Measurements from ENCODE around the gene HPD.
"Not testable (repeated sequence)": the region's sequence is repeated elsewhere in the genome, so short reads cannot be mapped to it uniquely, and the experiment has no call there.

Gene HPD

GRCh38 chr12:121861636-121862254 lies 3.1 kb upstream of the HPD start:
- TF ChIP-seq CTCF (IDR thresholded peaks at IDR 0.05; ENCODE audit: low read depth, low read length, poor library complexity, severe bottlenecking): no peak
- no peak for TF ChIP-seq EZH2phosphoT487 (IDR thresholded peaks at IDR 0.05; ENCODE audit: borderline replicate concordance, low read length)
- H3K27ac ChIP-seq (ENCODE audit: low read depth, low read length): no peak overlapping the region

GRCh38 chr12:121860699-121861098 lies 2.0 kb upstream of the HPD start:
- H3K79me2 ChIP-seq (ENCODE audit: control insufficient read depth, low read length); H3F3A ChIP-seq (ENCODE audit: control insufficient read depth, insufficient read depth); H3K27me3 ChIP-seq (ENCODE audit: control insufficient read depth, low read length); H3K27ac ChIP-seq (ENCODE audit: low read depth, low read length); H4K20me1 ChIP-seq (ENCODE audit: control insufficient read depth, insufficient read depth, low read depth, low read length); H3K9me3 ChIP-seq (ENCODE audit: control insufficient read depth, insufficient read depth, low read length); H3K36me3 ChIP-seq (ENCODE audit: control insufficient read depth, low read length); H3K4me2 ChIP-seq (ENCODE audit: low read length); H3K4me3 ChIP-seq (ENCODE audit: low read length); H3K9me2 ChIP-seq (replicated peaks; ENCODE audit: control insufficient read depth, low read length): not testable (repeated sequence)
- H3K4me1 ChIP-seq (ENCODE audit: control insufficient read depth, low read length): peaks cover 14% of the 10 kb centered on the region

More at GRCh38 chr12:121861636-121862254, 3.1 kb upstream of the HPD start:
- Histone ChIP-seq H3K79me2 (ENCODE audit: control insufficient read depth, low read length) (no peaks in the 10 kb centered on the region), H3K4me2 (ENCODE audit: low read length) (no peak overlapping the region), H3K27me3 (ENCODE audit: control insufficient read depth, low read length) (peaks cover 4% of the 10 kb centered on the region; the same call in 1 of the 2 replicates), H3K9me2 (replicated peaks; ENCODE audit: control insufficient read depth, low read length) (no peaks in the 10 kb centered on the region), H3K9me3 (ENCODE audit: control insufficient read depth, insufficient read depth, low read length) (no peaks in the 10 kb centered on the region), H3K4me1 (ENCODE audit: control insufficient read depth, low read length) (peaks cover 3% of the 10 kb centered on the region; the same call in 1 of the 2 replicates), H3K36me3 (ENCODE audit: control insufficient read depth, low read length) (no peaks in the 10 kb centered on the region), H4K20me1 (ENCODE audit: control insufficient read depth, insufficient read depth, low read depth, low read length) (no peaks in the 10 kb centered on the region), H3K4me3 (ENCODE audit: low read length) (no peak overlapping the region), H3F3A (ENCODE audit: control insufficient read depth, insufficient read depth) (no peaks in the 10 kb centered on the region)

GRCh38 chr12:121860257-121860656 lies 1.6 kb upstream of the HPD start:
- no peak overlapping the region for H3K4me2 ChIP-seq (ENCODE audit: low read length)
- TF ChIP-seq CTCF (IDR thresholded peaks at IDR 0.05; ENCODE audit: low read depth, low read length, poor library complexity, severe bottlenecking) (no peak), EZH2phosphoT487 (IDR thresholded peaks at IDR 0.05; ENCODE audit: borderline replicate concordance, low read length) (no peak)

GRCh38 chr12:121858318-121858661 lies 369 bp downstream of the HPD start:
- peaks cover 9% of the 10 kb centered on the region for H3K27me3 ChIP-seq (ENCODE audit: control insufficient read depth, low read length)
- no peaks in the 10 kb centered on the region for H4K20me1 ChIP-seq (ENCODE audit: control insufficient read depth, insufficient read depth, low read depth, low read length)
- no peak overlapping the region for H3K27ac ChIP-seq (ENCODE audit: low read depth, low read length)
- no peaks in the 10 kb centered on the region for H3K36me3 ChIP-seq (ENCODE audit: control insufficient read depth, low read length)
- no peaks in the 10 kb centered on the region for H3K9me3 ChIP-seq (ENCODE audit: control insufficient read depth, insufficient read depth, low read length)
- H3F3A ChIP-seq (ENCODE audit: control insufficient read depth, insufficient read depth): no peaks in the 10 kb centered on the region
- H3K4me1 ChIP-seq (ENCODE audit: control insufficient read depth, low read length): peaks cover 19% of the 10 kb centered on the region
- TF ChIP-seq CTCF (IDR thresholded peaks at IDR 0.05; ENCODE audit: low read depth, low read length, poor library complexity, severe bottlenecking) (no peak), EZH2phosphoT487 (IDR thresholded peaks at IDR 0.05; ENCODE audit: borderline replicate concordance, low read length) (no peak)
- H3K4me2 ChIP-seq (ENCODE audit: low read length): no peak overlapping the region
- H3K9me2 ChIP-seq (replicated peaks; ENCODE audit: control insufficient read depth, low read length): no peaks in the 10 kb centered on the region
- no peak overlapping the region for H3K4me3 ChIP-seq (ENCODE audit: low read length)
- no peaks in the 10 kb centered on the region for H3K79me2 ChIP-seq (ENCODE audit: control insufficient read depth, low read length)

More at GRCh38 chr12:121860257-121860656, 1.6 kb upstream of the HPD start:
- Histone ChIP-seq H3F3A (ENCODE audit: control insufficient read depth, insufficient read depth) (no peaks in the 10 kb centered on the region), H3K9me3 (ENCODE audit: control insufficient read depth, insufficient read depth, low read length) (no peaks in the 10 kb centered on the region), H3K36me3 (ENCODE audit: control insufficient read depth, low read length) (no peaks in the 10 kb centered on the region), H3K27ac (ENCODE audit: low read depth, low read length) (no peak overlapping the region), H3K4me3 (ENCODE audit: low read length) (no peak overlapping the region), H4K20me1 (ENCODE audit: control insufficient read depth, insufficient read depth, low read depth, low read length) (no peaks in the 10 kb centered on the region), H3K9me2 (replicated peaks; ENCODE audit: control insufficient read depth, low read length) (no peaks in the 10 kb centered on the region), H3K27me3 (ENCODE audit: control insufficient read depth, low read length) (peaks cover 3% of the 10 kb centered on the region; the same call in 1 of the 2 replicates), H3K4me1 (ENCODE audit: control insufficient read depth, low read length) (peaks cover 18% of the 10 kb centered on the region), H3K79me2 (ENCODE audit: control insufficient read depth, low read length) (no peaks in the 10 kb centered on the region)

Data from DOHH2 (cell line).